Measurements from ENCODE around the gene UHRF1. TPM values are rescaled to one million over a fixed set of nuclear protein-coding genes. Genes with fewer than 3 reads are reported as not detected.

Gene UHRF1
- total and polyA plus RNA-seq, 4 donors, result 3.2 to 7.5 (median 4.5) TPM

GRCh38 chr19:4911786-4912672, 2.7 kb downstream of the UHRF1 start:
- 26 to 29% methylated on average over 29 of the region's 29 CpGs for WGBS, 2 donors

GRCh38 chr19:4913996-4914735, 4.9 kb downstream of the UHRF1 start:
- H3K36me3 ChIP-seq (ENCODE audit: control insufficient read depth in 4 of 4, insufficient read depth in 4 of 4, low read length in 4 of 4), result no peaks in the 10 kb centered on the region
- no peak overlapping the region for H3K4me3 ChIP-seq
- peaks cover 0 to 20% (median 12%) of the 10 kb centered on the region in 5 donors for H3K4me1 ChIP-seq (ENCODE audit: control insufficient read depth in 5 of 5, insufficient read depth in 5 of 5, low read length in 5 of 5)
- ATAC-seq (ENCODE audit: insufficient read depth, low FRiP score) (no peak), DNase-seq (no peak)
- no peak overlapping the region for H3K9ac ChIP-seq (ENCODE audit: insufficient read depth in 1 of 2, low read length in 2 of 2)
- no peaks in the 10 kb centered on the region for H3K27me3 ChIP-seq (ENCODE audit: control insufficient read depth in 3 of 3, insufficient read depth in 3 of 3, low read length in 2 of 3)
- H3K9me3 ChIP-seq (ENCODE audit: control insufficient read depth in 4 of 4, insufficient read depth in 3 of 4, low read length in 3 of 4), result no peaks in the 10 kb centered on the region
- H3K27ac ChIP-seq (ENCODE audit: low read depth in 1 of 2, low read length in 1 of 2), result no peak overlapping the region
- WGBS, 2 donors, result 84 to 87% methylated on average over 24 of the region's 24 CpGs
- TF ChIP-seq CTCF (IDR thresholded peaks at IDR 0.05; ENCODE audit: control extremely low read depth, extremely low read depth), result no peak

More at GRCh38 chr19:4911786-4912672, 2.7 kb downstream of the UHRF1 start:
- no peak overlapping the region for H3K4me3 ChIP-seq
- H3K9ac ChIP-seq (ENCODE audit: insufficient read depth in 1 of 2, low read length in 2 of 2), result peak overlapping the region in 1 of 2 donors; percentile 45
- H3K27ac ChIP-seq (ENCODE audit: low read depth in 1 of 2, low read length in 1 of 2), result no peak overlapping the region
- ATAC-seq (ENCODE audit: insufficient read depth, low FRiP score) (peak; percentile 68), DNase-seq (peak; percentile 77 to 82 (median 80))
- no peaks in the 10 kb centered on the region for H3K36me3 ChIP-seq (ENCODE audit: control insufficient read depth in 4 of 4, insufficient read depth in 4 of 4, low read length in 4 of 4)
- H3K27me3 ChIP-seq (ENCODE audit: control insufficient read depth in 3 of 3, insufficient read depth in 3 of 3, low read length in 2 of 3), result no peaks in the 10 kb centered on the region
- peaks cover 0 to 20% (median 14%) of the 10 kb centered on the region in 5 donors for H3K4me1 ChIP-seq (ENCODE audit: control insufficient read depth in 5 of 5, insufficient read depth in 5 of 5, low read length in 5 of 5)
- peak; percentile 16 for TF ChIP-seq CTCF (IDR thresholded peaks at IDR 0.05; ENCODE audit: control extremely low read depth, extremely low read depth)
- no peaks in the 10 kb centered on the region for H3K9me3 ChIP-seq (ENCODE audit: control insufficient read depth in 4 of 4, insufficient read depth in 3 of 4, low read length in 3 of 4)

GRCh38 chr19:4914736-4915501, 5.6 kb downstream of the UHRF1 start:
- Histone ChIP-seq H3K9ac (ENCODE audit: insufficient read depth in 1 of 2, low read length in 2 of 2) (no peak overlapping the region), H3K36me3 (ENCODE audit: control insufficient read depth in 4 of 4, insufficient read depth in 4 of 4, low read length in 4 of 4) (no peaks in the 10 kb centered on the region), H3K4me1 (ENCODE audit: control insufficient read depth in 5 of 5, insufficient read depth in 5 of 5, low read length in 5 of 5) (peaks cover 0 to 20% (median 8%) of the 10 kb centered on the region in 5 donors), H3K9me3 (ENCODE audit: control insufficient read depth in 4 of 4, insufficient read depth in 3 of 4, low read length in 3 of 4) (no peaks in the 10 kb centered on the region), H3K4me3 (no peak overlapping the region), H3K27me3 (ENCODE audit: control insufficient read depth in 3 of 3, insufficient read depth in 3 of 3, low read length in 2 of 3) (no peaks in the 10 kb centered on the region), H3K27ac (ENCODE audit: low read depth in 1 of 2, low read length in 1 of 2) (no peak overlapping the region)
- ATAC-seq (ENCODE audit: insufficient read depth, low FRiP score), result no peak
- no peak for DNase-seq
- no peak for TF ChIP-seq CTCF (IDR thresholded peaks at IDR 0.05; ENCODE audit: control extremely low read depth, extremely low read depth)
- WGBS, 2 donors, result 67 to 79% methylated on average over 23 of the region's 23 CpGs
